HG02885 (cell line): Measurements from ENCODE around the gene WDR27.
"Not testable (repeated sequence)": the region's sequence is repeated elsewhere in the genome, so short reads cannot be mapped to it uniquely, and the experiment has no call there.

Experiments
- ATAC-seq: cut with Tn5 transposase; IDR thresholded peaks from one replicate; pipeline ENCODE4 v1.9.1; 2021; ENCODE audit warnings: mild to moderate bottlenecking; ENCODE audit not compliant: unreplicated experiment, poor library complexity

The WDR27 gene

GRCh38 chr6:169454204-169454871, 247.5 kb downstream of the WDR27 start:
- no peak for ATAC-seq

- ATAC-seq, result no peak
Measured at GRCh38 chr6:169452869-169453620, 248.8 kb downstream of the WDR27 start.

GRCh38 chr6:169452117-169452868, 249.5 kb downstream of the WDR27 start:
- ATAC-seq, result no peak

- no peak for ATAC-seq
Measured at GRCh38 chr6:169451065-169451838, 250.6 kb downstream of the WDR27 start.

- ATAC-seq, result no peak
Measured at GRCh38 chr6:169450097-169450496, 251.7 kb downstream of the WDR27 start.

GRCh38 chr6:169449221-169449620, 252.6 kb downstream of the WDR27 start:
- ATAC-seq, result no peak

GRCh38 chr6:169445661-169446581, 255.9 kb downstream of the WDR27 start:
- ATAC-seq, result no peak

GRCh38 chr6:169445227-169445626, 256.6 kb downstream of the WDR27 start:
- ATAC-seq, result no peak

GRCh38 chr6:169441292-169441691, 260.5 kb downstream of the WDR27 start:
- ATAC-seq, result no peak

GRCh38 chr6:169439710-169440109, 262.1 kb downstream of the WDR27 start:
- no peak for ATAC-seq

GRCh38 chr6:169434554-169434953, 267.3 kb downstream of the WDR27 start:
- not testable (repeated sequence) for ATAC-seq

GRCh38 chr6:169429001-169429400, 272.8 kb downstream of the WDR27 start:
- no peak for ATAC-seq

GRCh38 chr6:169428532-169428931, 273.3 kb downstream of the WDR27 start:
- no peak for ATAC-seq

GRCh38 chr6:169427856-169428255, 274.0 kb downstream of the WDR27 start:
- ATAC-seq, result no peak

GRCh38 chr6:169426611-169427010, 275.2 kb downstream of the WDR27 start:
- no peak for ATAC-seq

GRCh38 chr6:169425628-169426370, 276.0 kb downstream of the WDR27 start:
- no peak for ATAC-seq

GRCh38 chr6:169424821-169425240, 277.0 kb downstream of the WDR27 start:
- ATAC-seq, result no peak

GRCh38 chr6:169424149-169424804, 277.6 kb downstream of the WDR27 start:
- no peak for ATAC-seq
